Measurements from ENCODE around the gene CYFIP2. TPM values are rescaled to one million over a fixed set of nuclear protein-coding genes. Genes with fewer than 3 reads are reported as not detected.
A peak's percentile ranks its signal among the peaks of the same experiment; 100 is the strongest.

The CYFIP2 gene
- total and polyA plus RNA-seq, 2 of the 8 experiments (the other 6 are each of a cell fraction or from before 2014, with no cell fraction given) = 45.1 to 80.6 TPM

- Histone ChIP-seq H3K4me1 (replicated peaks in 1 of 4; ENCODE audit: control insufficient read depth in 3 of 4, insufficient read depth in 4 of 4, low read length in 3 of 4) (no peaks in the 10 kb centered on the region; a peak in 3 of 7 replicates), H2BK5ac (ENCODE audit: low read depth, low read length) (no peak overlapping the region), H4K5ac (ENCODE audit: insufficient read length, low read depth, low read length) (no peak overlapping the region), H3K23me2 (ENCODE audit: low read depth, low read length) (no peaks in the 10 kb centered on the region), H2BK20ac (ENCODE audit: low read length) (no peak overlapping the region), H3K4me3 (ENCODE audit: extremely low read depth in 1 of 4, insufficient read depth in 2 of 4, low read depth in 3 of 4, low read length in 4 of 4) (no peak overlapping the region), H3K9me3 (ENCODE audit: insufficient read depth in 2 of 2, low read depth in 1 of 2, low read length in 1 of 2) (no peaks in the 10 kb centered on the region), H3K36me3 (ENCODE audit: control insufficient read depth in 2 of 4, insufficient read depth in 4 of 4, low read length in 3 of 4) (peaks cover 3 to 18% (median 10%) of the 10 kb centered on the region in 4 experiments; a peak in 6 of 8 replicates), H3K18ac (ENCODE audit: extremely low read depth, low read length) (no peak overlapping the region), H4K91ac (replicated peaks; ENCODE audit: insufficient read length, low read length) (no peak overlapping the region), H3K4me2 (ENCODE audit: insufficient read depth in 1 of 2, low read depth in 2 of 2, low read length in 2 of 2) (no peak overlapping the region), H2BK15ac (ENCODE audit: low read length) (no peak overlapping the region), H2AK5ac (ENCODE audit: low read depth, low read length) (no peak overlapping the region), H3K27me3 (replicated peaks in 1 of 4; ENCODE audit: control insufficient read depth in 3 of 4, extremely low read depth in 1 of 4, insufficient read depth in 3 of 4, low read length in 3 of 4) (no peaks in the 10 kb centered on the region), H3K14ac (ENCODE audit: insufficient read length) (no peak overlapping the region), H3K56ac (replicated peaks; ENCODE audit: insufficient read length, low read depth, low read length) (no peak overlapping the region), H2BK12ac (ENCODE audit: low read depth, low read length) (no peak overlapping the region), H3K9ac (replicated peaks in 1 of 4; ENCODE audit: extremely low read depth in 1 of 4, low read depth in 3 of 4, low read length in 3 of 4) (peak overlapping the region in 2 of 4 experiments; percentile 13 to 27; a peak in 1 of 7 replicates), H2BK120ac (replicated peaks; ENCODE audit: low read depth, low read length) (no peak overlapping the region), H2AFZ (ENCODE audit: low read length) (no peak overlapping the region), H4K8ac (ENCODE audit: extremely low read depth, insufficient read depth, low read length) (no peak overlapping the region), H3K23ac (ENCODE audit: insufficient read length) (no peak overlapping the region), H3K4ac (replicated peaks; ENCODE audit: insufficient read length, low read depth, low read length) (no peak overlapping the region), H3K79me1 (ENCODE audit: low read depth, low read length) (no peaks in the 10 kb centered on the region; the same call in 1 of the 2 replicates), H4K20me1 (replicated peaks in 1 of 2; ENCODE audit: control insufficient read depth in 1 of 2, insufficient read depth in 2 of 2, low read length in 2 of 2) (peaks cover 5 to 7% of the 10 kb centered on the region in 2 experiments), H3K27ac (ENCODE audit: low read depth, low read length) (no peak overlapping the region), H3K79me2 (ENCODE audit: control insufficient read depth in 1 of 2, insufficient read depth in 2 of 2, low read length in 2 of 2) (peaks cover 2 to 23% of the 10 kb centered on the region in 2 experiments; a peak in 3 of 4 replicates)
- DNase-seq (ENCODE audit: low read depth in 1 of 2, low spot score in 2 of 2) (no peak), FAIRE-seq (no peak)
- POLR2A ChIA-PET (ENCODE audit: partially characterized antibody) = interaction anchor here (1.1 kb wide), 1 partner anchor 21 kb away, joined by 3 read pairs; the partner anchor contains the start of gene CYFIP2
- 81% methylated on average over 7 of the region's 7 CpGs; no CpG with 5 or more reads in 1 of the 2 experiments for WGBS, 2 experiments (ENCODE audit: extremely low coverage in 1 of 2, insufficient coverage in 1 of 2, insufficient read length in 1 of 2, insufficient replicate concordance in 2 of 2, low coverage in 1 of 2, low lambda C conversion rate in 2 of 2, missing lambda C conversion rate in 1 of 2)
- TF ChIP-seq POU5F1 (IDR thresholded peaks at IDR 0.05; ENCODE audit: low read depth, low read length) (no peak), KDM4A (IDR thresholded peaks at IDR 0.05; ENCODE audit: low read depth, low read length, severe bottlenecking) (no peak)
- TF ChIP-seq, protein P1, sequence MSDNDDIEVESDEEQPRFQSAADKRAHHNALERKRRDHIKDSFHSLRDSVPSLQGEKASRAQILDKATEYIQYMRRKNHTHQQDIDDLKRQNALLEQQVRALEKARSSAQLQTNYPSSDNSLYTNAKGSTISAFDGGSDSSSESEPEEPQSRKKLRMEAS (IDR thresholded peaks at IDR 0.05) = no peak
- CTCF ChIA-PET (ENCODE audit: partially characterized antibody) = interaction anchor here (1.5 to 5.0 kb wide), 3 partner anchors 17 to 137 kb away, joined by 4 to 25 read pairs (median 7); no protein-coding TSS in a partner anchor
Observed at GRCh38 chr5:157286761-157287211, 20.9 kb downstream of the CYFIP2 start.

Data from H1 (cell line).